ENCODE measurements around the gene TNFRSF4.

DNA sequence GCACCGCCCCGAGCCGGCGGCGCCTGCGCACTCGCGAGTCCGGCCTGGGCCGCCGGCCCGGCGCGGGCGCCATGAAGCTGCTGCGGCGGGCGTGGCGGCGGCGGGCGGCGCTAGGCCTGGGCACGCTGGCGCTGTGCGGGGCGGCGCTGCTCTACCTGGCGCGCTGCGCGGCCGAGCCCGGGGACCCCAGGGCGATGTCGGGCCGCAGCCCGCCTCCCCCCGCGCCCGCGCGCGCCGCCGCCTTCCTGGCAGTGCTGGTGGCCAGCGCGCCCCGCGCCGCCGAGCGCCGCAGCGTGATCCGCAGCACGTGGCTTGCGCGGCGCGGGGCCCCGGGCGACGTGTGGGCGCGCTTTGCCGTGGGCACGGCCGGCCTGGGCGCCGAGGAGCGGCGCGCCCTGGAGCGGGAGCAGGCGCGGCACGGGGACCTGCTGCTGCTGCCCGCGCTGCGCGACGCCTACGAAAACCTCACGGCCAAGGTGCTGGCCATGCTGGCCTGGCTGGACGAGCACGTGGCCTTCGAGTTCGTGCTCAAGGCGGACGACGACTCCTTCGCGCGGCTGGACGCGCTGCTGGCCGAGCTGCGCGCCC lies 18.3 kb upstream of the TNFRSF4 start, which contains the start of gene B3GALT6:
- TF ChIP-seq HDAC2 (IDR thresholded peaks at IDR 0.05) (no peak), POLR2A (IDR thresholded peaks at IDR 0.05; ENCODE audit: low read length) (peak; percentile 28; the same call in 1 of the 2 replicates), MAFK (IDR thresholded peaks at IDR 0.05; ENCODE audit: partially characterized antibody) (no peak), EP300 (IDR thresholded peaks at IDR 0.05) (no peak), RCOR1 (IDR thresholded peaks at IDR 0.05; ENCODE audit: low read depth, low read length) (no peak), POLR2AphosphoS2 (conservative IDR thresholded peaks at IDR 0.05; ENCODE audit: low read length) (no peak)
- TF ChIP-seq, protein P1, sequence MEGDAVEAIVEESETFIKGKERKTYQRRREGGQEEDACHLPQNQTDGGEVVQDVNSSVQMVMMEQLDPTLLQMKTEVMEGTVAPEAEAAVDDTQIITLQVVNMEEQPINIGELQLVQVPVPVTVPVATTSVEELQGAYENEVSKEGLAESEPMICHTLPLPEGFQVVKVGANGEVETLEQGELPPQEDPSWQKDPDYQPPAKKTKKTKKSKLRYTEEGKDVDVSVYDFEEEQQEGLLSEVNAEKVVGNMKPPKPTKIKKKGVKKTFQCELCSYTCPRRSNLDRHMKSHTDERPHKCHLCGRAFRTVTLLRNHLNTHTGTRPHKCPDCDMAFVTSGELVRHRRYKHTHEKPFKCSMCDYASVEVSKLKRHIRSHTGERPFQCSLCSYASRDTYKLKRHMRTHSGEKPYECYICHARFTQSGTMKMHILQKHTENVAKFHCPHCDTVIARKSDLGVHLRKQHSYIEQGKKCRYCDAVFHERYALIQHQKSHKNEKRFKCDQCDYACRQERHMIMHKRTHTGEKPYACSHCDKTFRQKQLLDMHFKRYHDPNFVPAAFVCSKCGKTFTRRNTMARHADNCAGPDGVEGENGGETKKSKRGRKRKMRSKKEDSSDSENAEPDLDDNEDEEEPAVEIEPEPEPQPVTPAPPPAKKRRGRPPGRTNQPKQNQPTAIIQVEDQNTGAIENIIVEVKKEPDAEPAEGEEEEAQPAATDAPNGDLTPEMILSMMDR (IDR thresholded peaks at IDR 0.05), result no peak
- TF ChIP-seq, protein P2, sequence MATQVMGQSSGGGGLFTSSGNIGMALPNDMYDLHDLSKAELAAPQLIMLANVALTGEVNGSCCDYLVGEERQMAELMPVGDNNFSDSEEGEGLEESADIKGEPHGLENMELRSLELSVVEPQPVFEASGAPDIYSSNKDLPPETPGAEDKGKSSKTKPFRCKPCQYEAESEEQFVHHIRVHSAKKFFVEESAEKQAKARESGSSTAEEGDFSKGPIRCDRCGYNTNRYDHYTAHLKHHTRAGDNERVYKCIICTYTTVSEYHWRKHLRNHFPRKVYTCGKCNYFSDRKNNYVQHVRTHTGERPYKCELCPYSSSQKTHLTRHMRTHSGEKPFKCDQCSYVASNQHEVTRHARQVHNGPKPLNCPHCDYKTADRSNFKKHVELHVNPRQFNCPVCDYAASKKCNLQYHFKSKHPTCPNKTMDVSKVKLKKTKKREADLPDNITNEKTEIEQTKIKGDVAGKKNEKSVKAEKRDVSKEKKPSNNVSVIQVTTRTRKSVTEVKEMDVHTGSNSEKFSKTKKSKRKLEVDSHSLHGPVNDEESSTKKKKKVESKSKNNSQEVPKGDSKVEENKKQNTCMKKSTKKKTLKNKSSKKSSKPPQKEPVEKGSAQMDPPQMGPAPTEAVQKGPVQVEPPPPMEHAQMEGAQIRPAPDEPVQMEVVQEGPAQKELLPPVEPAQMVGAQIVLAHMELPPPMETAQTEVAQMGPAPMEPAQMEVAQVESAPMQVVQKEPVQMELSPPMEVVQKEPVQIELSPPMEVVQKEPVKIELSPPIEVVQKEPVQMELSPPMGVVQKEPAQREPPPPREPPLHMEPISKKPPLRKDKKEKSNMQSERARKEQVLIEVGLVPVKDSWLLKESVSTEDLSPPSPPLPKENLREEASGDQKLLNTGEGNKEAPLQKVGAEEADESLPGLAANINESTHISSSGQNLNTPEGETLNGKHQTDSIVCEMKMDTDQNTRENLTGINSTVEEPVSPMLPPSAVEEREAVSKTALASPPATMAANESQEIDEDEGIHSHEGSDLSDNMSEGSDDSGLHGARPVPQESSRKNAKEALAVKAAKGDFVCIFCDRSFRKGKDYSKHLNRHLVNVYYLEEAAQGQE (IDR thresholded peaks at IDR 0.05), result no peak
- TF ChIP-seq, protein P3, sequence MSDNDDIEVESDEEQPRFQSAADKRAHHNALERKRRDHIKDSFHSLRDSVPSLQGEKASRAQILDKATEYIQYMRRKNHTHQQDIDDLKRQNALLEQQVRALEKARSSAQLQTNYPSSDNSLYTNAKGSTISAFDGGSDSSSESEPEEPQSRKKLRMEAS (IDR thresholded peaks at IDR 0.05), result peak; percentile 83
- TF ChIP-seq, protein P4, sequence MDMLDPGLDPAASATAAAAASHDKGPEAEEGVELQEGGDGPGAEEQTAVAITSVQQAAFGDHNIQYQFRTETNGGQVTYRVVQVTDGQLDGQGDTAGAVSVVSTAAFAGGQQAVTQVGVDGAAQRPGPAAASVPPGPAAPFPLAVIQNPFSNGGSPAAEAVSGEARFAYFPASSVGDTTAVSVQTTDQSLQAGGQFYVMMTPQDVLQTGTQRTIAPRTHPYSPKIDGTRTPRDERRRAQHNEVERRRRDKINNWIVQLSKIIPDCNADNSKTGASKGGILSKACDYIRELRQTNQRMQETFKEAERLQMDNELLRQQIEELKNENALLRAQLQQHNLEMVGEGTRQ (IDR thresholded peaks at IDR 0.05), result no peak

Measured in A549 (cell line).